Measurements from ENCODE around the gene ACAD10.
"Not testable (repeated sequence)": the region's sequence is repeated elsewhere in the genome, so short reads cannot be mapped to it uniquely, and the experiment has no call there.

ACAD10 gene

GRCh38 chr12:111685811-111686573 lies at the start of gene ACAD10, which contains the start of gene BRAP:
TSS of gene ACAD10 (plus strand) at chr12:111686053. CDS start at chr12:111692710, 6,657 bp downstream.
TSS of gene BRAP (minus strand) at chr12:111685956. CDS start at chr12:111685792, 164 bp downstream.
- DNase-seq (ENCODE audit: low read depth): peak; percentile 92

GRCh38 chr12:111636209-111636945 lies 49.5 kb upstream of the ACAD10 start:
- DNase-seq (ENCODE audit: low read depth): peak; percentile 75

GRCh38 chr12:111638556-111638955 lies 47.3 kb upstream of the ACAD10 start:
- DNase-seq (ENCODE audit: low read depth): peak; percentile 40

- no peak for DNase-seq (ENCODE audit: low read depth)
Measured at GRCh38 chr12:111640506-111640905, 45.3 kb upstream of the ACAD10 start.

GRCh38 chr12:111642681-111643426 lies 43.0 kb upstream of the ACAD10 start:
- DNase-seq (ENCODE audit: low read depth): no peak

- DNase-seq (ENCODE audit: low read depth): peak; percentile 71
Measured at GRCh38 chr12:111643427-111643826, 42.4 kb upstream of the ACAD10 start.

- DNase-seq (ENCODE audit: low read depth): peak; percentile 88
Measured at GRCh38 chr12:111645433-111645832, 40.4 kb upstream of the ACAD10 start.

GRCh38 chr12:111650912-111651311 lies 34.9 kb upstream of the ACAD10 start:
- DNase-seq (ENCODE audit: low read depth): no peak

GRCh38 chr12:111652530-111652929 lies 33.3 kb upstream of the ACAD10 start:
- DNase-seq (ENCODE audit: low read depth): not testable (repeated sequence)

GRCh38 chr12:111653596-111653995 lies 32.3 kb upstream of the ACAD10 start:
- DNase-seq (ENCODE audit: low read depth): no peak

GRCh38 chr12:111655356-111655755 lies 30.5 kb upstream of the ACAD10 start:
- no peak for DNase-seq (ENCODE audit: low read depth)

GRCh38 chr12:111656016-111656415 lies 29.8 kb upstream of the ACAD10 start:
- no peak for DNase-seq (ENCODE audit: low read depth)

GRCh38 chr12:111664499-111664898 lies 21.4 kb upstream of the ACAD10 start:
- DNase-seq (ENCODE audit: low read depth): no peak

- DNase-seq (ENCODE audit: low read depth): no peak
Measured at GRCh38 chr12:111664961-111665865, 20.6 kb upstream of the ACAD10 start.

- DNase-seq (ENCODE audit: low read depth): no peak
Measured at GRCh38 chr12:111672822-111673381, 13.0 kb upstream of the ACAD10 start.

GRCh38 chr12:111673503-111673902 lies 12.3 kb upstream of the ACAD10 start:
- peak; percentile 37 for DNase-seq (ENCODE audit: low read depth)

GRCh38 chr12:111677186-111677585 lies 8.7 kb upstream of the ACAD10 start:
- no peak for DNase-seq (ENCODE audit: low read depth)

GRCh38 chr12:111684485-111685198 lies 1.2 kb upstream of the ACAD10 start:
- not testable (repeated sequence) for DNase-seq (ENCODE audit: low read depth)

GRCh38 chr12:111685322-111685810 lies 487 bp upstream of the ACAD10 start:
- DNase-seq (ENCODE audit: low read depth): no peak

GRCh38 chr12:111686574-111687105 lies 787 bp downstream of the ACAD10 start:
- DNase-seq (ENCODE audit: low read depth): peak; percentile 68
